HepG2 (cell line): ENCODE data around the gene ZNF217. TPM values are rescaled to one million over a fixed set of nuclear protein-coding genes. Genes with fewer than 3 reads are reported as not detected.

Experiments used
- BRCA1 ChIP-seq: sonication (generic); formaldehyde crosslinking; IDR thresholded peaks from 2 replicates; pipeline ENCODE4 v1.4.0; 2020; ENCODE audit warnings: missing genetic modification reagents
- CREM ChIP-seq, 2 experiments: sonication (generic) in 1 of 2; formaldehyde crosslinking in 1 of 2; IDR thresholded peaks; 2 replicates each; pipeline versions ENCODE4 v1.4.0 to v1.6.1; 2016 to 2020; ENCODE audit warnings: antibody characterized with exemption in 1 of 2, mild to moderate bottlenecking in 1 of 2, missing genetic modification reagents in 1 of 2
- DR1 ChIP-seq: sonication (generic); formaldehyde crosslinking; IDR thresholded peaks from 2 replicates; pipeline ENCODE4 v1.8.0; 2021; ENCODE audit warnings: mild to moderate bottlenecking, missing genetic modification reagents, inconsistent platforms
- FOSL2 ChIP-seq: sonication (generic); formaldehyde crosslinking; IDR thresholded peaks from 2 replicates; pipeline ENCODE4 v1.4.0; 2020; ENCODE audit warnings: missing genetic modification reagents
- IRF2 ChIP-seq: IDR thresholded peaks from 2 replicates; pipeline ENCODE4 v1.6.1; 2018; ENCODE audit warnings: missing genetic modification reagents, missing compliant biosample characterization
- MIXL1 ChIP-seq: IDR thresholded peaks from 2 replicates; pipeline ENCODE4 v1.6.1; 2016
- MTF2 ChIP-seq: sonication (generic); formaldehyde crosslinking; IDR thresholded peaks from 2 replicates; pipeline ENCODE4 v1.5.0; 2020; ENCODE audit warnings: missing genetic modification reagents, borderline replicate concordance
- WIZ ChIP-seq: sonication (generic); formaldehyde crosslinking; IDR thresholded peaks from 2 replicates; pipeline ENCODE4 v1.5.1; 2020; ENCODE audit warnings: mild to moderate bottlenecking, missing genetic modification reagents
- ZNF274 ChIP-seq: sonication (generic); formaldehyde crosslinking; IDR thresholded peaks from 2 replicates; pipeline ENCODE4 v1.5.1; 2020; ENCODE audit warnings: mild to moderate bottlenecking, missing genetic modification reagents
- ZNF678 ChIP-seq: sonication (generic); formaldehyde crosslinking; IDR thresholded peaks from 2 replicates; pipeline ENCODE4 v1.4.0; 2020; ENCODE audit warnings: mild to moderate bottlenecking, missing genetic modification reagents
- polyA plus RNA-seq, 8 experiments: library from polyadenylated mRNA; depleted of rRNA in 3 of 8; stranded (reverse) in 7 of 8; unstranded in 1 of 8; fragments of >200 nt; fragmentation: Illumina TruSeq in 4 of 8; extraction: Trizol in 4 of 8; gene quantifications; 2 replicates each; pipeline versions ENCODE4 v1.2.1 to v1.2.3, GENCODE V29; 2011 to 2016; ENCODE audit warnings: low read depth in 4 of 8, missing spikeins in 1 of 8, mixed read lengths in 1 of 8; ENCODE audit not compliant: insufficient read depth in 1 of 8
- total RNA-seq, 5 experiments: library from RNA; depleted of rRNA; stranded (reverse); fragments of >200 nt; fragmentation: Illumina TruSeq; extraction: Trizol; gene quantifications; 2 replicates each; pipeline ENCODE4 v1.2.3, GENCODE V29; 2016; ENCODE audit warnings: low read depth in 1 of 5
- TF ChIP-seq, protein P1 (sequence below): sonication (generic); formaldehyde crosslinking; IDR thresholded peaks from 2 replicates; pipeline ENCODE4 v1.4.0; 2020; ENCODE audit warnings: missing genetic modification reagents, borderline replicate concordance
- TF ChIP-seq, protein P2 (sequence below): sonication (generic); formaldehyde crosslinking; IDR thresholded peaks from 2 replicates; pipeline ENCODE4 v1.4.0; 2020; ENCODE audit warnings: missing genetic modification reagents, mild to moderate bottlenecking, borderline replicate concordance
- TF ChIP-seq, protein P3 (sequence below): sonication (generic); formaldehyde crosslinking; IDR thresholded peaks from 2 replicates; pipeline ENCODE4 v1.8.0; 2022; ENCODE audit warnings: mild to moderate bottlenecking, missing genetic modification reagents, borderline replicate concordance
- TF ChIP-seq, protein P4 (sequence below): sonication (generic); formaldehyde crosslinking; IDR thresholded peaks from 2 replicates; pipeline ENCODE4 v1.4.0; 2020; ENCODE audit warnings: mild to moderate bottlenecking, missing genetic modification reagents
- TF ChIP-seq, protein P5 (sequence below): IDR thresholded peaks from 2 replicates; pipeline ENCODE4 v1.6.1; 2016; ENCODE audit warnings: missing compliant biosample characterization, missing genetic modification reagents, borderline replicate concordance

The ZNF217 gene
- total and polyA plus RNA-seq, 2 of the 13 experiments (the other 11 are each of a cell fraction or from before 2014, with no cell fraction given): 22.3 to 29.8 TPM

DNA sequence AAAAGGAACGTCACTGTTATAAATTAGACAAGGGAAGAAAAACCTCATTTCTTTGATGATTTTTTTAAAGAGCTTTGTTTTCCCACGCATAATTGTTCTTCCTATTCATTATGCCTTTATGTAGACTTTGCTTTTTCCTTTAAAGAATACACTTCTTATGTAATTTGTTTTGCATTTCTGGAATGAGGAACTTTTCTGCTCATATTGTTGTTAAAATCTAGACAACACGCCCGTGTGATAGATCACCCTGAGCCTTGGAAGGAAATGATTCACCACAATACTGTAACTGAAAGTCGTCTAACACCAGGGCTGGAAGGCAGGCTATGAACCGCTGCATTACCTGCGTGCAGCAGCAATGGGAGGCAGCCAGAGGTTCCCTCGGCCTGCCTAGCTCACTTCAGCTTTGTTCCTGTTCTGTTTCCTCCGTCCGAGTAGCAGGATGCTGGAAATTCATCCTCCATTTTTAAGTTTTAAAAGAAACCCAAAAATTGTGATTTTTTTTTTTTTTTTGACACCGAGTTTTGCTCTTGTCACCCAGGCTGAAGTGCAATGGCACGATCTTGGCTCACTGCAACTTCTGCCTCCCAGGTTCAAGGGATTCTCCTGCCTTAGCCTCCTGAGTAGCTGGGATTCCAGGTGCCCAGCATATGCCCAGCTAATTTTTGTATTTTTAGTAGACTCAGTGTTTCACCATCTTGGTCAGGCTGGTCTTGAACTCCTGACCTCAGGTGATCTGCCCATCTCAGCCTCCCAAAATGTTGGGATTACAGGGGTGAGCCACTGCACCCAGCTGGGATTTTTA is 49.6 kb upstream of the ZNF217 start (continued):
- TF ChIP-seq, protein P1, sequence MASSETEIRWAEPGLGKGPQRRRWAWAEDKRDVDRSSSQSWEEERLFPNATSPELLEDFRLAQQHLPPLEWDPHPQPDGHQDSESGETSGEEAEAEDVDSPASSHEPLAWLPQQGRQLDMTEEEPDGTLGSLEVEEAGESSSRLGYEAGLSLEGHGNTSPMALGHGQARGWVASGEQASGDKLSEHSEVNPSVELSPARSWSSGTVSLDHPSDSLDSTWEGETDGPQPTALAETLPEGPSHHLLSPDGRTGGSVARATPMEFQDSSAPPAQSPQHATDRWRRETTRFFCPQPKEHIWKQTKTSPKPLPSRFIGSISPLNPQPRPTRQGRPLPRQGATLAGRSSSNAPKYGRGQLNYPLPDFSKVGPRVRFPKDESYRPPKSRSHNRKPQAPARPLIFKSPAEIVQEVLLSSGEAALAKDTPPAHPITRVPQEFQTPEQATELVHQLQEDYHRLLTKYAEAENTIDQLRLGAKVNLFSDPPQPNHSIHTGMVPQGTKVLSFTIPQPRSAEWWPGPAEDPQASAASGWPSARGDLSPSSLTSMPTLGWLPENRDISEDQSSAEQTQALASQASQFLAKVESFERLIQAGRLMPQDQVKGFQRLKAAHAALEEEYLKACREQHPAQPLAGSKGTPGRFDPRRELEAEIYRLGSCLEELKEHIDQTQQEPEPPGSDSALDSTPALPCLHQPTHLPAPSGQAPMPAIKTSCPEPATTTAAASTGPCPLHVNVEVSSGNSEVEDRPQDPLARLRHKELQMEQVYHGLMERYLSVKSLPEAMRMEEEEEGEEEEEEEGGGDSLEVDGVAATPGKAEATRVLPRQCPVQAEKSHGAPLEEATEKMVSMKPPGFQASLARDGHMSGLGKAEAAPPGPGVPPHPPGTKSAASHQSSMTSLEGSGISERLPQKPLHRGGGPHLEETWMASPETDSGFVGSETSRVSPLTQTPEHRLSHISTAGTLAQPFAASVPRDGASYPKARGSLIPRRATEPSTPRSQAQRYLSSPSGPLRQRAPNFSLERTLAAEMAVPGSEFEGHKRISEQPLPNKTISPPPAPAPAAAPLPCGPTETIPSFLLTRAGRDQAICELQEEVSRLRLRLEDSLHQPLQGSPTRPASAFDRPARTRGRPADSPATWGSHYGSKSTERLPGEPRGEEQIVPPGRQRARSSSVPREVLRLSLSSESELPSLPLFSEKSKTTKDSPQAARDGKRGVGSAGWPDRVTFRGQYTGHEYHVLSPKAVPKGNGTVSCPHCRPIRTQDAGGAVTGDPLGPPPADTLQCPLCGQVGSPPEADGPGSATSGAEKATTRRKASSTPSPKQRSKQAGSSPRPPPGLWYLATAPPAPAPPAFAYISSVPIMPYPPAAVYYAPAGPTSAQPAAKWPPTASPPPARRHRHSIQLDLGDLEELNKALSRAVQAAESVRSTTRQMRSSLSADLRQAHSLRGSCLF (CRISPR knock-in tag): 0 out of 2 replicates have a peak, but pooled peaks have one; percentile 21
- no peak for TF ChIP-seq BRCA1
- TF ChIP-seq ZNF274 (CRISPR knock-in tag): peak; percentile 59; the same call in 1 of the 2 replicates
- TF ChIP-seq IRF2 (CRISPR knock-in tag): peak; percentile 11; the same call in 1 of the 2 replicates
- no peak for TF ChIP-seq MTF2 (CRISPR knock-in tag)
- TF ChIP-seq CREM (IDR thresholded peaks at IDR 0.05): peak; percentile 9
- TF ChIP-seq CREM (CRISPR knock-in tag; IDR thresholded peaks at IDR 0.05): no peak
- TF ChIP-seq ZNF678 (CRISPR knock-in tag): no peak; the same call in 1 of the 2 replicates
- TF ChIP-seq, protein P2, sequence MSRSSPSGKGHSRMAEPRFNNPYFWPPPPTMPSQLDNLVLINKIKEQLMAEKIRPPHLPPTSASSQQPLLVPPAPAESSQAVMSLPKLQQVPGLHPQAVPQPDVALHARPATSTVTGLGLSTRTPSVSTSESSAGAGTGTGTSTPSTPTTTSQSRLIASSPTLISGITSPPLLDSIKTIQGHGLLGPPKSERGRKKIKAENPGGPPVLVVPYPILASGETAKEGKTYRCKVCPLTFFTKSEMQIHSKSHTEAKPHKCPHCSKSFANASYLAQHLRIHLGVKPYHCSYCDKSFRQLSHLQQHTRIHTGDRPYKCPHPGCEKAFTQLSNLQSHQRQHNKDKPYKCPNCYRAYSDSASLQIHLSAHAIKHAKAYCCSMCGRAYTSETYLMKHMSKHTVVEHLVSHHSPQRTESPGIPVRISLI: peak; percentile 11; the same call in 1 of the 2 replicates
- TF ChIP-seq, protein P3, sequence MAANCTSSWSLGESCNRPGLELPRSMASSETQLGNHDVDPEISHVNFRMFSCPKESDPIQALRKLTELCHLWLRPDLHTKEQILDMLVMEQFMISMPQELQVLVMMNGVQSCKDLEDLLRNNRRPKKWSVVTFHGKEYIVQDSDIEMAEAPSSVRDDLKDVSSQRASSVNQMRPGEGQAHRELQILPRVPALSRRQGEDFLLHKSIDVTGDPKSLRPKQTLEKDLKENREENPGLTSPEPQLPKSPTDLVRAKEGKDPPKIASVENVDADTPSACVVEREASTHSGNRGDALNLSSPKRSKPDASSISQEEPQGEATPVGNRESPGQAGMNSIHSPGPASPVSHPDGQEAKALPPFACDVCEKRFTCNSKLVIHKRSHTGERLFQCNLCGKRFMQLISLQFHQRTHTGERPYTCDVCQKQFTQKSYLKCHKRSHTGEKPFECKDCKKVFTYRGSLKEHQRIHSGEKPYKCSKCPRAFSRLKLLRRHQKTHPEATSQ (CRISPR knock-in tag): peak; percentile 89; the same call in 1 of the 2 replicates
- no peak for TF ChIP-seq DR1 (CRISPR knock-in tag)
- TF ChIP-seq MIXL1 (CRISPR knock-in tag): 0 out of 2 replicates have a peak, but pooled peaks have one; percentile 5
- peak; percentile 75 for TF ChIP-seq FOSL2 (CRISPR knock-in tag)
- TF ChIP-seq, protein P4, sequence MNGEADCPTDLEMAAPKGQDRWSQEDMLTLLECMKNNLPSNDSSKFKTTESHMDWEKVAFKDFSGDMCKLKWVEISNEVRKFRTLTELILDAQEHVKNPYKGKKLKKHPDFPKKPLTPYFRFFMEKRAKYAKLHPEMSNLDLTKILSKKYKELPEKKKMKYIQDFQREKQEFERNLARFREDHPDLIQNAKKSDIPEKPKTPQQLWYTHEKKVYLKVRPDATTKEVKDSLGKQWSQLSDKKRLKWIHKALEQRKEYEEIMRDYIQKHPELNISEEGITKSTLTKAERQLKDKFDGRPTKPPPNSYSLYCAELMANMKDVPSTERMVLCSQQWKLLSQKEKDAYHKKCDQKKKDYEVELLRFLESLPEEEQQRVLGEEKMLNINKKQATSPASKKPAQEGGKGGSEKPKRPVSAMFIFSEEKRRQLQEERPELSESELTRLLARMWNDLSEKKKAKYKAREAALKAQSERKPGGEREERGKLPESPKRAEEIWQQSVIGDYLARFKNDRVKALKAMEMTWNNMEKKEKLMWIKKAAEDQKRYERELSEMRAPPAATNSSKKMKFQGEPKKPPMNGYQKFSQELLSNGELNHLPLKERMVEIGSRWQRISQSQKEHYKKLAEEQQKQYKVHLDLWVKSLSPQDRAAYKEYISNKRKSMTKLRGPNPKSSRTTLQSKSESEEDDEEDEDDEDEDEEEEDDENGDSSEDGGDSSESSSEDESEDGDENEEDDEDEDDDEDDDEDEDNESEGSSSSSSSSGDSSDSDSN (CRISPR knock-in tag): peak; percentile 50
- no peak for TF ChIP-seq WIZ (CRISPR knock-in tag)
- TF ChIP-seq, protein P5, sequence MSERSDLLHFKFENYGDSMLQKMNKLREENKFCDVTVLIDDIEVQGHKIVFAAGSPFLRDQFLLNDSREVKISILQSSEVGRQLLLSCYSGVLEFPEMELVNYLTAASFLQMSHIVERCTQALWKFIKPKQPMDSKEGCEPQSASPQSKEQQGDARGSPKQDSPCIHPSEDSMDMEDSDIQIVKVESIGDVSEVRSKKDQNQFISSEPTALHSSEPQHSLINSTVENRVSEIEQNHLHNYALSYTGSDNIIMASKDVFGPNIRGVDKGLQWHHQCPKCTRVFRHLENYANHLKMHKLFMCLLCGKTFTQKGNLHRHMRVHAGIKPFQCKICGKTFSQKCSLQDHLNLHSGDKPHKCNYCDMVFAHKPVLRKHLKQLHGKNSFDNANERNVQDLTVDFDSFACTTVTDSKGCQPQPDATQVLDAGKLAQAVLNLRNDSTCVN (CRISPR knock-in tag): 0 out of 2 replicates have a peak, but pooled peaks have one; percentile 1
